Hepatocyte (in vitro differentiated cells): ENCODE results near the gene TACC2.

ENCODE experiments used
- EZH2 ChIP-seq: fragments of 200-600 bp; sonication (generic); IDR thresholded peaks from 2 replicates; pipeline ENCODE4 v1.6.1; 2016; ENCODE audit warnings: antibody characterized with exemption, mild to moderate bottlenecking, borderline replicate concordance
- EZH2phosphoT487 ChIP-seq: fragments of 200-600 bp; sonication (generic); IDR thresholded peaks from one replicate; pipeline ENCODE4 v1.6.1; 2018; ENCODE audit warnings: antibody characterized with exemption, mild to moderate bottlenecking, low read depth, moderate library complexity; ENCODE audit not compliant: unreplicated experiment, severe bottlenecking

DNA sequence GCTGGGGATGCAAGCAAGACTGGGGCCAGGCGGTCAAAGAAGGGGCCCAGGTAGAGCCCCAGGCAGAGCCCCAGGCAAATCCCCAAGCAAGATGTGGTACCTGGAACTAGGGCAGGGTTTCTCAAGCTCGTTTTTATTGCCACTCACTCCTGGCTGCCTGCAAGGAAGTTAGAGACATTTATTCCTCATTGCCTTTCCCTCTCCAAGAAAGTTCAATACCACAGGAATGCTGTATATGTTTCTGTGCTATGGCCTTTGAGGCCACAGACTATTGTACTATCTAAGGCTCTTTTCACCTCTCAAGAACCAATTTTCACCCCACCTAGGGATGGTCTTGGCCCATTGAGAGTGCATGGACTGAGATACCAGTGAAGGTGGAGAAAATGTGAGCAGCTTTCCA is 71.3 kb downstream of the TACC2 start:
- TF ChIP-seq EZH2phosphoT487 (no peak), EZH2 (no peak)
